Neural cell (in vitro differentiated cells): ENCODE data around the gene INTS11. TPM values are rescaled to one million over a fixed set of nuclear protein-coding genes. Genes with fewer than 3 reads are reported as not detected.

ENCODE experiments used
- H2AFZ ChIP-seq: fragments of 200-600, 300-800 bp; sonication (generic), shearing (Covaris generic); 2 replicates; pipeline ENCODE4 v1.6.0; 2014; ENCODE audit warnings: low read depth, mild to moderate bottlenecking, antibody characterized with exemption, low read length, moderate library complexity
- H3F3A ChIP-seq: fragments of 200-600 bp; shearing (Covaris generic); 2 replicates; pipeline ENCODE4 v1.6.1; 2016; ENCODE audit warnings: mild to moderate bottlenecking, moderate library complexity, mixed read lengths, antibody characterized with exemption, low read length; ENCODE audit not compliant: insufficient read depth, poor library complexity, severe bottlenecking
- H3K27ac ChIP-seq: fragments of 200-600, 300-800 bp; sonication (generic), shearing (Covaris generic); 2 replicates; pipeline ENCODE4 v1.5.1; 2014; ENCODE audit warnings: mild to moderate bottlenecking, low read length, moderate library complexity
- H3K27me3 ChIP-seq: fragments of 300-800, 200-600 bp; sonication (generic), shearing (Covaris generic); 2 replicates; pipeline ENCODE4 v1.6.0; 2014; ENCODE audit warnings: mild to moderate bottlenecking, low read depth, low read length, moderate library complexity; ENCODE audit not compliant: insufficient read depth
- H3K36me3 ChIP-seq: fragments of 300-800, 200-600 bp; sonication (generic), shearing (Covaris generic); 2 replicates; pipeline ENCODE4 v1.5.1; 2014; ENCODE audit warnings: mild to moderate bottlenecking, antibody characterized with exemption, low read length, moderate library complexity; ENCODE audit not compliant: insufficient read depth
- H3K4me2 ChIP-seq: fragments of 300-800, 200-600 bp; sonication (generic), shearing (Covaris generic); 2 replicates; pipeline ENCODE4 v1.6.0; 2014; ENCODE audit warnings: mild to moderate bottlenecking, low read length
- H3K4me3 ChIP-seq: fragments of 300-800, 200-600 bp; sonication (generic), shearing (Covaris generic); 2 replicates; pipeline ENCODE4 v1.5.1; 2014; ENCODE audit warnings: mild to moderate bottlenecking, low read length, moderate library complexity
- H3K79me2 ChIP-seq: fragments of 200-600 bp; shearing (Covaris generic); replicated peaks from 2 replicates; pipeline ENCODE4 v1.6.0; 2014; ENCODE audit warnings: mild to moderate bottlenecking, low read length, moderate library complexity; ENCODE audit not compliant: insufficient read depth
- H3K9ac ChIP-seq: fragments of 300-800, 200-600 bp; sonication (generic), shearing (Covaris generic); 2 replicates; pipeline ENCODE4 v1.6.1; 2016; ENCODE audit warnings: mild to moderate bottlenecking, low read length, mixed read lengths
- H3K9me2 ChIP-seq: fragments of 200-600 bp; shearing (Covaris generic); 2 replicates; pipeline ENCODE4 v1.6.1; 2016; ENCODE audit warnings: mild to moderate bottlenecking, low read length, mixed read lengths; ENCODE audit not compliant: insufficient read depth
- H3K9me3 ChIP-seq: fragments of 200-600, 300-800 bp; sonication (generic), shearing (Covaris generic); 2 replicates; pipeline ENCODE4 v1.6.1; 2016; ENCODE audit warnings: mild to moderate bottlenecking, mixed run types, low read length, moderate library complexity, mixed read lengths
- H4K20me1 ChIP-seq: fragments of 200-600 bp; shearing (Covaris generic); 2 replicates; pipeline ENCODE4 v1.6.1; 2016; ENCODE audit warnings: mild to moderate bottlenecking, mixed run types; ENCODE audit not compliant: insufficient read depth
- CTCF ChIP-seq: fragments of 450-650 bp; IDR thresholded peaks from 2 replicates; pipeline ENCODE4 v1.5.1; 2014; ENCODE audit warnings: antibody characterized with exemption, mild to moderate bottlenecking, moderate library complexity; ENCODE audit not compliant: poor library complexity, severe bottlenecking
- EP300 ChIP-seq: fragments of 450-650 bp; conservative IDR thresholded peaks from 2 replicates; pipeline ENCODE4 v1.6.1; 2014; ENCODE audit warnings: antibody characterized with exemption, mild to moderate bottlenecking, moderate library complexity; ENCODE audit not compliant: poor library complexity, severe bottlenecking
- EZH2 ChIP-seq: fragments of 200-600, 300-800 bp; shearing (Covaris generic), sonication (generic); IDR thresholded peaks from 2 replicates; pipeline ENCODE4 v1.6.1; 2014; ENCODE audit warnings: antibody characterized with exemption, low read length, borderline replicate concordance, mild to moderate bottlenecking; ENCODE audit not compliant: insufficient read depth, poor library complexity, severe bottlenecking
- MXI1 ChIP-seq: fragments of 450-650 bp; conservative IDR thresholded peaks from 2 replicates; pipeline ENCODE4 v1.6.1; 2014; ENCODE audit warnings: antibody characterized with exemption, mild to moderate bottlenecking; ENCODE audit not compliant: poor library complexity, severe bottlenecking
- POLR2AphosphoS5 ChIP-seq: IDR thresholded peaks from 2 replicates; pipeline ENCODE4 v1.6.1; 2012
- RAD21 ChIP-seq: fragments of 450-650 bp; conservative IDR thresholded peaks from 2 replicates; pipeline ENCODE4 v1.6.1; 2014; ENCODE audit warnings: antibody characterized with exemption, mild to moderate bottlenecking, moderate library complexity
- REST ChIP-seq: IDR thresholded peaks from 2 replicates; pipeline ENCODE4 v1.6.1; 2012; ENCODE audit warnings: borderline replicate concordance
- SMC3 ChIP-seq: fragments of 450-650 bp; conservative IDR thresholded peaks from 2 replicates; pipeline ENCODE4 v1.6.1; 2014; ENCODE audit warnings: antibody characterized with exemption, mild to moderate bottlenecking, moderate library complexity; ENCODE audit not compliant: poor library complexity
- TAF1 ChIP-seq: IDR thresholded peaks from 2 replicates; pipeline ENCODE4 v1.6.1; 2012; ENCODE audit warnings: low read depth
- polyA plus RNA-seq: library from polyadenylated mRNA; depleted of rRNA; stranded (reverse); fragments of >200 nt; gene quantifications from 2 replicates; pipeline ENCODE4 v1.2.3, GENCODE V29; 2014

INTS11 gene
- polyA plus RNA-seq, 1 donor from 2014 or later: 131 TPM

GRCh38 chr1:1367315-1367714 is 42.9 kb upstream of the INTS11 start:
- Histone ChIP-seq H3K79me2 (no peaks in the 10 kb centered on the region), H4K20me1 (no peaks in the 10 kb centered on the region), H3K4me3 (no peak overlapping the region), H3K27ac (no peak overlapping the region), H3K9me3 (no peaks in the 10 kb centered on the region), H3K9me2 (no peaks in the 10 kb centered on the region), H3K4me2 (no peak overlapping the region), H3K27me3 (no peaks in the 10 kb centered on the region), H3K9ac (no peak overlapping the region), H2AFZ (no peak overlapping the region), H3K36me3 (no peaks in the 10 kb centered on the region), H3F3A (no peaks in the 10 kb centered on the region)
- TF ChIP-seq MXI1 (no peak), SMC3 (no peak), RAD21 (no peak), POLR2AphosphoS5 (no peak), EZH2 (no peak), CTCF (no peak), TAF1 (no peak), REST (no peak)

GRCh38 chr1:1366699-1367066 is 42.2 kb upstream of the INTS11 start:
- Histone ChIP-seq H3K4me3 (no peak overlapping the region), H3K27me3 (no peaks in the 10 kb centered on the region), H4K20me1 (no peaks in the 10 kb centered on the region), H3K9me2 (no peaks in the 10 kb centered on the region), H3K4me2 (no peak overlapping the region), H3F3A (no peaks in the 10 kb centered on the region), H2AFZ (no peak overlapping the region), H3K27ac (no peak overlapping the region), H3K36me3 (no peaks in the 10 kb centered on the region), H3K9ac (no peak overlapping the region), H3K79me2 (no peaks in the 10 kb centered on the region), H3K9me3 (no peaks in the 10 kb centered on the region)
- TF ChIP-seq MXI1 (no peak), TAF1 (no peak), EP300 (no peak), SMC3 (no peak), POLR2AphosphoS5 (no peak), CTCF (no peak), RAD21 (no peak), REST (no peak), EZH2 (no peak)
